ENCODE measurements around the gene RAVER1.

GRCh38 chr19:10268071-10268470, 65.3 kb downstream of the RAVER1 start:
- TF ChIP-seq CTCF (conservative IDR thresholded peaks at IDR 0.05; ENCODE audit: low read depth, low read length) (no peak), EZH2 (IDR thresholded peaks at IDR 0.05; ENCODE audit: borderline replicate concordance, low read depth, low read length, poor library complexity, severe bottlenecking) (no peak)

All from A673 (cell line).